GM12878 (cell line): ENCODE data around the gene SUMF1. TPM values are rescaled to one million over a fixed set of nuclear protein-coding genes. Genes with fewer than 3 reads are reported as not detected.

ENCODE experiments used
- ATAC-seq: fragments of 200-7000 bp; cut with Tn5 transposase; 3 replicates; pipeline ENCODE4 v1.9.1; 2020; ENCODE audit warnings: mild to moderate bottlenecking, moderate library complexity
- BruUV-seq: library from RNA; stranded (reverse); fragments of 400-500 nt; replicated peaks from 2 replicates; lab custom pipeline; 2021; lab: Mats Ljungman, UMichigan
- CTCF ChIA-PET: fragments of 300-600 bp; sonication (Branson Sonifier 250); formaldehyde crosslinking; extraction: SDS; loops from one replicate; lab custom pipeline; 2021; ENCODE audit warnings: inconsistent platforms; lab: Yijun Ruan, JAX
- POLR2A ChIA-PET: fragments of 350-600 bp; formaldehyde crosslinking; extraction: SDS; loops from one replicate; lab custom pipeline; 2021; ENCODE audit warnings: inconsistent platforms; lab: Charles Lee
- RAD21 ChIA-PET: fragments of 300-600 bp; sonication (Branson Sonifier 250); formaldehyde crosslinking; loops from one replicate; lab custom pipeline; 2023; ENCODE audit warnings: antibody characterized with exemption; ENCODE audit not compliant: unreplicated experiment; lab: Charles Lee
- SMC1A ChIA-PET: fragments of 300-600 bp; sonication (Branson Sonifier 250); formaldehyde crosslinking; loops from one replicate; lab custom pipeline; 2023; ENCODE audit not compliant: unreplicated experiment, uncharacterized antibody; lab: Charles Lee
- DNase-seq: peaks from one replicate; pipeline ENCODE4 v3.0.0-alpha.2; 2011; ENCODE audit warnings: low read depth, low spot score
- FAIRE-seq: peaks from 3 replicates; lab custom pipeline; 2011; peaks lifted over from hg19 to GRCh38; lab: Jason Lieb, UNC
- H2AFZ ChIP-seq: 2 replicates; pipeline ENCODE4 v1.6.0; 2011; ENCODE audit warnings: low read depth, low read length, control low read depth; ENCODE audit not compliant: control insufficient read depth
- H3K27ac ChIP-seq: 2 replicates; pipeline ENCODE4 v1.5.1; 2011; ENCODE audit warnings: control low read depth; ENCODE audit not compliant: control insufficient read depth, insufficient read depth
- H3K27me3 ChIP-seq, 2 experiments: replicated peaks in 1 of 2; 2 replicates each; pipeline versions ENCODE4 v1.6.0 to v1.6.1; 2011; ENCODE audit warnings: low read length in 1 of 2; ENCODE audit not compliant: control insufficient read depth in 2 of 2, insufficient read depth in 2 of 2
- H3K36me3 ChIP-seq, 2 experiments: 2 replicates each; pipeline ENCODE4 v1.5.1; 2011; ENCODE audit warnings: low read length in 1 of 2; ENCODE audit not compliant: control insufficient read depth in 2 of 2, insufficient read depth in 2 of 2
- H3K4me1 ChIP-seq: 2 replicates; pipeline ENCODE4 v1.6.1; 2011; ENCODE audit warnings: mild to moderate bottlenecking, low read length, moderate library complexity, mixed read lengths; ENCODE audit not compliant: control insufficient read depth, insufficient read depth
- H3K4me2 ChIP-seq: 2 replicates; pipeline ENCODE4 v1.6.0; 2011; ENCODE audit warnings: control low read depth; ENCODE audit not compliant: control insufficient read depth, insufficient read depth
- H3K4me3 ChIP-seq: fragments of 200-600 bp; sonication (generic); 2 replicates; pipeline ENCODE4 v1.5.1; 2016
- H3K79me2 ChIP-seq: 2 replicates; pipeline ENCODE4 v1.6.0; 2011; ENCODE audit warnings: low read length; ENCODE audit not compliant: control insufficient read depth, insufficient read depth
- H3K9ac ChIP-seq: 2 replicates; pipeline ENCODE4 v1.8.0; 2011; ENCODE audit warnings: low read length, control low read depth, mixed read lengths; ENCODE audit not compliant: control insufficient read depth, insufficient read depth
- H3K9me3 ChIP-seq: replicated peaks from 3 replicates; pipeline ENCODE4 v1.5.1; 2011; ENCODE audit warnings: mild to moderate bottlenecking, low read length; ENCODE audit not compliant: control insufficient read depth, insufficient read depth
- H4K20me1 ChIP-seq: 2 replicates; pipeline ENCODE4 v1.6.0; 2011; ENCODE audit not compliant: control insufficient read depth, insufficient read depth
- CEBPB ChIP-seq, 2 experiments: fragments of 150-350 bp in 1 of 2; IDR thresholded peaks; 2 replicates each; pipeline ENCODE4 v1.6.1; 2012 to 2014; ENCODE audit warnings: low read depth in 2 of 2, low read length in 2 of 2, borderline replicate concordance in 1 of 2, inconsistent platforms in 1 of 2
- E4F1 ChIP-seq: fragments of 450-650 bp; IDR thresholded peaks from 2 replicates; pipeline ENCODE4 v1.6.1; 2018; ENCODE audit warnings: borderline replicate concordance, mild to moderate bottlenecking; ENCODE audit not compliant: partially characterized antibody
- IRF3 ChIP-seq: fragments of 450-650 bp; IDR thresholded peaks from 2 replicates; pipeline ENCODE4 v1.6.1; 2014; ENCODE audit warnings: mild to moderate bottlenecking
- MEF2A ChIP-seq: IDR thresholded peaks from 2 replicates; pipeline ENCODE4 v1.6.1; 2011; ENCODE audit warnings: low read depth, mild to moderate bottlenecking, low read length, moderate library complexity; ENCODE audit not compliant: insufficient read depth
- MEF2B ChIP-seq: fragments of 450-650 bp; IDR thresholded peaks from 2 replicates; pipeline ENCODE4 v1.6.1; 2018; ENCODE audit warnings: mild to moderate bottlenecking, moderate library complexity; ENCODE audit not compliant: partially characterized antibody, poor library complexity, severe bottlenecking
- MLLT1 ChIP-seq: fragments of 450-650 bp; IDR thresholded peaks from 2 replicates; pipeline ENCODE4 v1.6.1; 2016; ENCODE audit warnings: mild to moderate bottlenecking
- RAD51 ChIP-seq: fragments of 450-650 bp; IDR thresholded peaks from 2 replicates; pipeline ENCODE4 v1.6.1; 2016; ENCODE audit warnings: moderate library complexity, mild to moderate bottlenecking, inconsistent platforms
- RELA ChIP-seq: fragments of 450-650 bp; IDR thresholded peaks from 2 replicates; pipeline ENCODE4 v1.8.0; 2014; ENCODE audit warnings: borderline replicate concordance; ENCODE audit not compliant: partially characterized antibody
- SMARCA5 ChIP-seq: fragments of 450-650 bp; IDR thresholded peaks from 2 replicates; pipeline ENCODE4 v1.6.1; 2017; ENCODE audit warnings: mild to moderate bottlenecking
- TAF1 ChIP-seq: IDR thresholded peaks from 2 replicates; pipeline ENCODE4 v1.6.1; 2011; ENCODE audit warnings: mild to moderate bottlenecking, low read depth, low read length, borderline replicate concordance
- WGBS: methylation state at CpG from one replicate; pipeline ENCODE4 v1.1.6; 2016; ENCODE audit warnings: low lambda C conversion rate; ENCODE audit not compliant: insufficient replicate concordance, insufficient coverage; ENCODE audit errors: missing lambda C conversion rate; 5-methylcytosine and 5-hydroxymethylcytosine counted together
- in situ Hi-C: fragments of 300-500 bp; cut with MboI; formaldehyde crosslinking; loops from 9 replicates; pipeline ENCODE4 v1.14.3; 2018; ENCODE audit warnings: mixed read lengths
- intact Hi-C: fragments of 100-400 bp; cut with micrococcal nuclease; formaldehyde crosslinking; loops from one replicate; pipeline ENCODE4 v1.14.2; 2022; ENCODE audit not compliant: unreplicated experiment
- polyA plus RNA-seq, 11 experiments: library from polyadenylated mRNA; depleted of rRNA in 4 of 11; unstranded in 6 of 11; stranded (reverse) in 5 of 11; fragments of >200 nt; fragmentation: Nextera tagmentation in 4 of 11; fragmentation: Illumina TruSeq in 1 of 11; extraction: Ambion mirVana in 4 of 11; extraction: Trizol in 1 of 11; gene quantifications; 1 replicate in 1 of 11; 2 replicates in 10 of 11; pipeline versions ENCODE4 v1.2.1 to v1.2.3, GENCODE V29; 2011 to 2016; ENCODE audit warnings: inconsistent platforms in 2 of 11, missing spikeins in 2 of 11, low read depth in 1 of 11
- total RNA-seq, 4 experiments: library from RNA; depleted of rRNA in 3 of 4; stranded (reverse); fragments of >200 nt in 3 of 4; fragmentation: Illumina TruSeq in 1 of 4; extraction: Trizol in 1 of 4; gene quantifications; 2 replicates each; pipeline versions ENCODE4 v1.2.1 to v1.2.3, GENCODE V29; 2013 to 2021

Gene SUMF1
- total and polyA plus RNA-seq, 10 of the 15 experiments (the other 5 are each of a cell fraction or from before 2014, with no cell fraction given) = 3.2 to 14.3 (median 8.5) TPM

GRCh38 chr3:4323246-4324027 is 143.6 kb downstream of the SUMF1 start:
- Histone ChIP-seq H3K79me2 (no peaks in the 10 kb centered on the region), H3K9me3 (peaks cover under 1% of the 10 kb centered on the region; the same call in 1 of the 3 replicates), H3K27ac (no peak overlapping the region), H3K4me2 (no peak overlapping the region), H2AFZ (no peak overlapping the region), H3K36me3 (no peaks in the 10 kb centered on the region), H3K4me3 (no peak overlapping the region), H3K9ac (no peak overlapping the region), H3K27me3 (no peaks in the 10 kb centered on the region), H4K20me1 (no peaks in the 10 kb centered on the region), H3K4me1 (no peaks in the 10 kb centered on the region)
- DNase-seq = no peak
- ChIA-PET RAD21 (no interaction called here), CTCF (interaction anchor here (1.2 kb wide), 1 partner anchor 42 kb away, joined by 4 read pairs; no protein-coding TSS in a partner anchor), SMC1A (no interaction called here), POLR2A (no interaction called here)
- 81% methylated on average over 3 of the region's 3 CpGs for WGBS
- in situ Hi-C loops (no loop called here), intact Hi-C loops (no loop called here)
- ATAC-seq = no peak
- BruUV-seq = no TSS peak
- TF ChIP-seq E4F1 (no peak), MEF2B (no peak), CEBPB (IDR thresholded peaks at IDR 0.05; ENCODE audit: borderline replicate concordance in 1 of 2, low read depth in 2 of 2, low read length in 2 of 2) (no peak), MEF2A (no peak), MLLT1 (no peak), TAF1 (no peak), IRF3 (no peak), RELA (no peak), SMARCA5 (no peak), RAD51 (no peak)
- no peak for FAIRE-seq
